Stimulated activated CD8-positive, alpha-beta memory T cell treated with anti-CD3 and anti-CD28 coated beads, Interleukin-15, amount 100 ng/mL, for 24 hours (primary cell): ENCODE data around the gene RNF130.
"Not testable (repeated sequence)": the region's sequence is repeated elsewhere in the genome, so short reads cannot be mapped to it uniquely, and the experiment has no call there.

Source experiments
- DNase-seq: peaks from one replicate; pipeline ENCODE4 v3.0.0-alpha.2; 2020; ENCODE audit warnings: low read depth

RNF130 gene

GRCh38 chr5:180102636-180103035, 31.1 kb upstream of the RNF130 start:
- no peak for DNase-seq

- DNase-seq, result no peak
Observed at GRCh38 chr5:180101451-180102105, 30.0 kb upstream of the RNF130 start.

GRCh38 chr5:180100621-180101450, 29.3 kb upstream of the RNF130 start:
- no peak for DNase-seq

- no peak for DNase-seq
Observed at GRCh38 chr5:180099733-180100611, 28.4 kb upstream of the RNF130 start.

DNA sequence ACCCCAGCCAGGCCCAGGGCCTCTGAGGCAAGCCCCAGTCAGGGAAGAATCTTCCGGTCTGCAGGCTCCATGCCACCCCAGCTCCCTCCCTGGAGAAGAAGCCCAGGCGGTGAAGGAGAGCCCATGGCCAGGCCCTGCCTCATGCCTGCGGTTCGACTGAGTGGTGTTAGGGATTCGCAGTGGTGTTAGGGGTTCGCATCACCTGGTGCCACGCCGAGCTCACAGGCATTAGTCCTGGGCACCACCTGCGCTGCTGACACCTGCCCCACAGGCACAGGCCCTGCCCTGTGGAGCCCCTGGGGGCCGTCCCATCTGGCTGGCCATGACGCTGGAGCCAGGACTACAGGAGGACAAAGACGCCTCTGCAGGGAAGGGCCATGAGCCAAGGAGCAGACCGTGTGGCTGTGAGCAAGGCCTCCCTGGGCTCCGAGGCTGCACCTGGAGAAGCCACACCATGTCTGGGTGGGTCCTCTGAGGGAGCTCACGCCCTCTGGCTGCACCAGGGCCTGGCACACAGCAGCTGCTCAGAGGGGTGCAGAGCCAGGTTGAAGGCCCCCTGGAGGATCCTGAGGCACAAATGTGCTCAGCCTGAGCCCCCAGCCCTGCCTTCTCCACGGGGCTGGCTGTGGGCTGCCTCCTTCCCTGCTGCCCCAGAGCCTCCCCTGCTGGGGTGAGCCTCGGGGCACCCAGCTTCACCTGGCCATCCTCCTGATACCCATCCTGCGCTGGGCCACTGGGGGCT, 27.6 kb upstream of the RNF130 start:
- no peak for DNase-seq

DNA sequence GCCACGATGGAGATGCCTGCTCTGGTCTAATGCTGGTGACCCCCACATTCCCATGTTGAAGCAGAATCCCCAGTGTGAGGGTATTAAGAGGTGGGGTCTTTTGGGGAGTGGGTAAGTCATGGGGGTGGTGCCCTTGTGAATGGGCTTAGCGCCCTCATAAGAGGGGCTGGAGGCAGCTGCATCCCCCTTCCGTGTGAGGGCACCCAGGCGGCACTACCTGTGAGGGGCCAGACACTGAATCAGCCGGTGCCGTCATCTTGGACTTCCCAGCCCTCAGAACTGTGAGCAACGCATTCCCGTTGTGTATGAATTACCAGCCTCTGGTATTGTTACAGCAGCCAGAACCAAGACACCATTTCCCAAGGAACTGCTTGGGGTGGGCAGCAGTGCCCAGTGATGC, 27.0 kb upstream of the RNF130 start:
- no peak for DNase-seq

GRCh38 chr5:180097926-180098325, 26.4 kb upstream of the RNF130 start:
- no peak for DNase-seq

- DNase-seq, result no peak
Observed at GRCh38 chr5:180097163-180097894, 25.8 kb upstream of the RNF130 start.

- DNase-seq, result no peak
Observed at GRCh38 chr5:180096616-180097015, 25.1 kb upstream of the RNF130 start.

DNA sequence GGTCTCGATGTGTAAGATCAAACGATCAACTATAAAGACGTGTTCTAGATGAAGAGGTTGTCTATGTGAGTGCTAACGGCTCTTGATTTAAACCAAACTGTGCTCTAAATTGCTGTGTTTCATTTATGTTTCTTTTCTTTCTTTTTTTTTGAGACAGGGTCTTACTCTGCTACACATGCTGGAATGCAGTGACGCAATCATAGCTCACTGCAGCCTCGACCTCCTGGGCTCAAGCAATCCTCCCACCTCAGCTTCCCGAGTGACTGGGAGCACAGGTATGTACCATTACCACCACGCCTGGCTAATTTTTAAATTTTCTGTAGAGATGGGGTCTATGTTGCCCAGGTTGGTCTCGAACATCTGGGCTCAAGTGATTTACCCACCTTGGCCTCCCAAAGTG, 24.0 kb upstream of the RNF130 start:
- DNase-seq, result no peak

DNA sequence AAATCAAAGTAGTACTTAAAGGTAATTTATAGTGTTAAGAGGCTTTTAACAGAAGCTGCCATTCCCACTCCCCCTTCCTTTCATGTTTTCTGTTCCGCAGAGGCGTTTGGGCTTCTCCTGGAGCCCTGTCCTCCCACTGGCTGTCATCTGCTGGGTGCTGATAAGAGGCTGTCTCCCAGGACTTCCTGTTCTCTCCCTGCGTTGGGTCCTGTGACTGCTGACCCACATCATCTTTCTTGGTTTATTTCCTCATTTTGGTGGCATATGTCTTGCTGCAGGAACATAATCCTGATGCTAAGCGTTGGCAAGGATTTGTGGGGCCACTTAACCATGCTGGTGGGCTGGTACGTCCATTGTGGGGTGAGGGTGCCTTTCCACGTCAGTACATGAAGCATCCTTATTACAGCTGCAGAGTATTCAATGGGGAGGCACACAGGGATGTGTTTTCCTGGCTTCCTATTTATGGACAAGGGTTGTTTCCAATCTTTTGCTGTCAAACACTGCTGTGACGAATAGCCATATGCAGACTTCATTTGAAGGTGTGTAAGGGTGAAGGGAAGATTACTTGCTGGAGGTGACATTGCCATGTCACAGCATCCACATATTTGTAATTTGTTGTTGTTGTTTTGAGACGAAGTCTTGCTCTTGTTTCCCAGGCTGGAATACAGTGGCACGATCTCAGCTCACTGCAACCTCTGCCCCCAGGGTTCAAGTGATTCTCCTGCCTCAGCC, 22.3 kb upstream of the RNF130 start:
- DNase-seq, result no peak

DNA sequence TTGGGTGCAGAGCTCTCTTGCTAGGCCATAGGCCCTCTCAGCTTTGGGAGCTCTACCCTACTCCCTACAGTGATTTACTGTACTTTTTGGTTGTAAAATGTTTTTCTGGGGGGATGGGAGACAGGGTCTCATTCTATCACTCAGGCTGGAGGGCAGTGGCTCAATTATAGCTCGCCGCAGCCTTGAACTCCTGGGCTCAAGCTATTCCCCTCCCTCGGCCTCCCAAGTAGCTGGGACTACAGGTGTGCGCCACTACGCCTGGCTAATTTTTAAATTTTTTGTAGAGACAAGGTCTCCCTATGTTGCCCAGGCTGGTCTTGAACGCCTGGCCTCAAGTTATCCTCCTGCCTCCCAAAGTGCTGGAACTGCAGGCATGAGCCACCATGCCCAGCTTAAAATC, 21.7 kb upstream of the RNF130 start:
- DNase-seq, result no peak

DNA sequence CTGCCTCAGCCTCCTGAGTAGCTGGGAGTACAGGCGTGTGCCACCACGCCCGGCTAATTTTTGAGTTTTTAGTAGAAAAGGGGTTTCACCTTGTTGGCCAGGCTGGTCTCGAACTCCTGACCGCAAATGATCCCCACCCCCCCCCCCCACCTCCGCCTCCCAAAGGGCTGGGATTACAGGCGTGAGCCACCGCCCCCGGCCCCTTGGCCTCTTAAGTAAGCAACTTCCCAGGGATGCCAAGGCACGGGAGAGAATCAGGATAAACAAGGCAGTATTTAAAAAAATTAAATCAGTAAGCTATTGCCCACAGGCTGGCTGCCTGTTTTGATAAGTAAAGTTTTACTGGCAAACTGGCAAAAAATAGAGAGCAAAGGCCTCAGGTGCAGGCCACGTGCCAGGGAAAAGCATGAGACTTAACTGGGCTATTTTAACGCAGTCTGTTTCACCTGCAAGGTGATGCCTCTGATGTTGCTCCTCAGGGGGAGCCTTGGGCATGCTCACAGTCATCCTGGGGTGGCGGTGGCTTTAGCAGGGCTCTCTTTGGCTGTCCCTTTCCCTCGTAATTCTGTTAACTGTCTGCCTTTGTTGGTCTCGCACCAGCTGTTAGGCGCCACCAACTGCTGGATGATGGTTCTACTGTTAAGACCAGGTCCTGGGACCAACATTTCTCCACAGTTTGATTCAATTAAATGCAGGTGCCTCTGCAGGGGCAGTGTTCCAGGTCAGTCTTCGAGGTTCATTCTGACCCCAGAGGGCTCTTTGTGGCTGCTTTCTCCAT, 19.4 kb upstream of the RNF130 start:
- DNase-seq, result no peak

DNA sequence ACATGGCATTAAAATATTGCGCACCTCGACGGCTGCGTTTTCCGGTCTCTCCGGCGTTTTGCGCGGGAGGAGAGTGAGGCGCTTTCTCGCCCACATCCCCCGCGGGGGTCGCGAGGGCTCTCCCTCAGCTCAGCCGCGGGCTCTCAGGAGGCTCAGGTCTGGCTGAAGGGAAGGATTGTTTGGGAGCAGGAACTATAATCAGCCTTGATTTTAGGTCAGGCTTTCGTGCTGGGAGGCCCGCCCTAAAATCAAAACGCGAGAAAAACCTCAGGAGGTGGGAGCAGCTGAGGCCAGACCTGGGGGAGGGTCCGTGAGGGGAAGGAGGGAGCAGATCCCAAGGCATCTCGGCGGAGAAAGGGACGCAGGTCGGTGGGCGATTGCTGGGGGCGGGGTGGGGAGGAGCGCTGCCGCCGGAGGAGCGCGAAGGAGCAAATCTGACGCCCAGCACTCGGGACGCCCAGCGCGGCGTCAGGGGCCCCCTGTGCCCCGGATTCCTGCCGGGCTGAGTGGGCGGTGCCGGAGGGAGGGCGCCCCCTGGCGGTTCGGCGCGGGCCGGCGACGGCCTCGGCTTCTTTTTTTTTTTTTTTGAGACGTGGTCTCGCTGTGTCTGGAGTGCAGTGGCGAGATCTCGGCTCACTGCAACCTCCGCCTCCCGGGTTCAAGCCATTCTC, 18.7 kb upstream of the RNF130 start:
- DNase-seq, result peak; percentile 79

DNA sequence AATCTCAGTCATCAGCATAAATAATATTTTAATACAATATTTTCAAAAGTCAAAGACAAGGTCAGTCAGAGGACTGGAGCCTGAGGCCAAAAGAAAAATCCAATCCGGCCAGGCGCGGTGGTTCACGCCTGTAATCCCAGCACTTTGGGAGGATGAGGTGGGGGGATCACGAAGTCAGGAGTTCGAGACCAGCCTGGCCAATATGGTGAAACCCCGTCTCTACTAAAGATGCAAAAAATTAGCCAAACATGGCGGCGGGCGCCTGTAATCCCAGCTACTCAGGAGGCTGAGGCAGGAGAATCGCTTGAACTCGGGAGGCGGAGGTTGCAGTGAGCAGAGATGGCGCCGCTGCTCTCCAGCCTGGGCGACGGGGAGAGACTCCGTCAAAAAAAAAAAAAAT, 18.1 kb upstream of the RNF130 start:
- DNase-seq, result not testable (repeated sequence)

GRCh38 chr5:180088561-180088960, 17.0 kb upstream of the RNF130 start:
- DNase-seq, result no peak

GRCh38 chr5:180086816-180087399, 15.3 kb upstream of the RNF130 start:
- DNase-seq, result no peak

DNA sequence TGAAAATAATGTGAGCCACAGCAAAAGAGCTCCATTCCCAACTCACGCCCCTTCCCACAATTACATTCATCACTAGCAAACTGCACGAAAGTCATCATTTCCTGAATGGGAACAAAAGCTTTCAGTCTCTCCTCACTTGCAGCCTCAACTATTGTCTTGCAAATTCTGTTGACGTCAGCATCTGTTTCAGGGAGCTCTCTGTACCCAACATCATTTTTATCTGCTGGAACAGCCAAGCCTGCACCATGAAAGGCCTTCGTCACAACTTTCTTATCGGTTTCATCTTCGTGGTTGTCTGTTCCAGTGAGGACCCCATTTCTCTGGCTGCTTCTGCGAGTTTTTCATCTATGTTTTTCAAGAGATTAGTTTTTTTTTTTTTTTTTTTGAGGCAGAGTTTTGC, 14.3 kb upstream of the RNF130 start:
- no peak for DNase-seq
